Measurements from ENCODE around the gene RAD51B.

The RAD51B gene

DNA sequence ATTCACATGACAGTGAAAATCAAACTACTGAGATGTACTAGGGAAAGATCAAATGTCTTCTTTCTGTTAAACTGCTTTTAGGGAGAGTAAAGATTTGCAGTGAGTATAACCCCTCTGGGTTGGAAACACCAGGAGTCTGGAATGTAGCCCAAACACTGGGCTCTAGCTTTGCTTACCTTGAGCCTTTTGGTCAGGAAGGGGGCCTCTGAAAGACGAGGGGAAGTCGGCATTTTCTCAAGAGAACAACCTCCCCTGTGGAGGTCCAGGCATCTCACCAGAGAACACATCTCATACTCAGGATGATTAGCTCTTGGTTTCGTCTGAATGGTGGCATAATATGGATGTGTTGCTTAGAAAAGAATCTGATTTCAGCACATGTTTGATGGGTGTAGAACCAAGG is 804.2 kb downstream of the RAD51B start:
- no peak for DNase-seq (ENCODE audit: low read depth)

DNA sequence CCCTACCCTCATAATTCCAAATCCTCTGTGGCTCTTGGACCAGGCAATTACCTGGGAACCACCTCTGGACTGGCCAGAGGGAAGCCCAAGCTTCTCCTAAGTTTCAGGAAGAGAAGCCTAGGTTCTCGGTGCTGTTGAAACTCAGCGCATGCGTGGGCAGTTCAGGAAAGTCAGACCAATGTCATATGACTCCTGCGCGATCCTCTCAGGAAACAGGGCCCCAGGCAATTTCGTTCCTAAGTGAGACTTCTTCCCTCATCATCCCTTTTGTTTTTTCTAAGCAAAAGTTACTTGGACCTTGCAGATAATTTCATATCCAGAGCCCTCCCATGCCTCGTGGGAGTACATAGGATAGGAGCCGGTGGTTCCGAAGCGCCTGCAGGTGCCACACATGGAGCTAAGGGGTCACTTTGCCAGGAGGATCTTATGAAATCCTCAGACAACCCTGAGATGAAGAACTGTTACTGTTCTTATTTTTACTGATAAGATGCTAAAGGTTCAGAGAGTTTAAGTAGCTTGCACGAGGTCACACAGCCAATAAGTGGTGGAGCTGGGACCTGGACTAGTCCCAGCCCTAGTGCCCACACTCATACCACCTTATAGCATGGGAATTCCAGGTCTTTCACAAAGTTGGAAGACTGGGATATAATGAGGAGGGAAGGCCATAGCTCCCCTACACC is 805.1 kb downstream of the RAD51B start:
- DNase-seq (ENCODE audit: low read depth), result no peak

DNA sequence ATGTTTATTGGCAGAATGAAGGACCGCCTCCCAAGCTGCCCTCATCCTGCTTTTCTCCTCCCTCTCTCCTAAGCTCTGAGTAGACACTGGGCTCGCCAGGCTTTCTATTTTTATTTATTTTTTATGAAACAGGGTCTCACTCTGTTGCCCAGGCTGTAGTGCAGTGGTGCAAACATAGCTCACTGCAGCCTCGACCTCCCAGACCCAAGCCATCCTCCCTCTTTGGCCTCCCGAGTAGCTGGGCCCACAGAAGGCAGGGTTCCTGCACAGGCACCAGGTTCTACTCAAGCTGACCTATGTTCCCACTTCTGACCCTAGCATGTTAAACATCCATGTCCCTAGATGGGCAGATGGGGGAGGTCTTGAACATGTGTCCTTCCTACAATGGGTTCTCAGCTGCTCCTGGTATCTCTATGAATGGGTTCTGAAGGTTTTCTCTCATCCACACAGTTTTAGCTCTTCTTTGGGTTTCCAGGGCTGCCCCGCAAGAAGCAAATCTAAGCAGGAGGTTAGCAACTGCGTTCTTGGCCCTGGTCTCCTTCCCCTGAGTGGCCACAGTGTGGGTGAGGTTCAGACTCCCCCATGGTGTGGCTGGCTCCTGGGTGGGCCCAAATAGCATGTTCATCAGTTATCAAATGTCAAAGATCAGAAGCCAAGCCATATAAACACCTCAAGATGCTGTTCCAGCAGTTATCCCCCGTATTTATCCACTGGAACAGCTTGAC is 805.9 kb downstream of the RAD51B start:
- DNase-seq (ENCODE audit: low read depth), result no peak

DNA sequence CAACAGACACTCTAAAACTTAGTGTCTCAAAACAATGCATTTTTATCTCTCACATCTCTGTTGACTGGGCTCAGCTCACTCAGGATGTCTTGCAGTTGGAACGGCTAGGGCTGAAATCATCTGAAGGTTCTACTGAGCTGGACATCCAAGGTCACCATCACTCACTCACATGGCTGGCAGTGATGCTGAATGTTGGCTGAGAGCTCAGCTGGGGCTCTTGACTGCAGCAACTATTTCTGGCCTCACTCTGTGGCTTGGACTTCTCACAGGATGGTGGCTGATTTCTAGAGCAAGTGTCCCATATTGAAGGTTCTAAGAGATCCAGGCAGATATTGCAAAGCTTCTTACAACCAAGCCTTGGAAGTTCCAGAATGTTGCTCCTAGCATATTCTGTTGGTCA is 806.8 kb downstream of the RAD51B start:
- DNase-seq (ENCODE audit: low read depth), result no peak

DNA sequence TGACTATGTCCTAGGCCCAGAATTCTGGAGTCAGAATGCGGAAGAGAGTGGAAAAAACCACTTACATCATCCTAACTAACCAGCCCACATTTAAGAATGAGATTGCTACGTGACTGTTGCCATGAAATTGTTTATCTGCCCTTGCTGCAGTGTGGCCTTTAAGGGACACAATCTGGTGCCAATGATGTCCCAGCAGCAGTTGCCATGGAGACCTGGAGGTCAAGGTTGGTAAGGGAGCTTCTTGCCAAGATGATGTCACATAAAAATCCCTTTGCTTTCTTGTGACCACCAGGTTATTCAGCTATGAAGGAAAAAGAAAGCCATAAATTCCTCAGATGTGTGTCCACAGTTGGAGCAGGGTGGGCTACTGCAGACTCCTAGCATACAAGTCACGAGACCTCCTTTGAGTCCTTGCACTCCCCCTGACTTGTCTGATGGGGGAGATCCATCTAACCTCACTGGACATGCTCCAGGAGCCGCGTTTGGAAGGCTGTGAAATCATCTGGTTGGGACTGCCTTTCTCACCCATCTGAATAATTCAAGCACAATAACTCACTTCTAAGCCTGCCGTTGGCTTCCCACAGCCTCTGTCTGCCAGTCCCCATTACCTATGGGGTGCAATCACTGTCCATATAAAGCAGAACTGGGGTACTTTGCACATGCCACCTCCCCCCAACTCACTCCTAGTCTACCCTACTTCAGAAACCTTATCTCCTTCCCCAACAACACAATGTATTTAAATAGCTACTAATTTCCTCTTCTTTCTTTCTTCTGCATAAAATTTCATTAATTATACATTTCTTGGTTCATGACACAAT is 807.7 kb downstream of the RAD51B start:
- DNase-seq (ENCODE audit: low read depth), result no peak

DNA sequence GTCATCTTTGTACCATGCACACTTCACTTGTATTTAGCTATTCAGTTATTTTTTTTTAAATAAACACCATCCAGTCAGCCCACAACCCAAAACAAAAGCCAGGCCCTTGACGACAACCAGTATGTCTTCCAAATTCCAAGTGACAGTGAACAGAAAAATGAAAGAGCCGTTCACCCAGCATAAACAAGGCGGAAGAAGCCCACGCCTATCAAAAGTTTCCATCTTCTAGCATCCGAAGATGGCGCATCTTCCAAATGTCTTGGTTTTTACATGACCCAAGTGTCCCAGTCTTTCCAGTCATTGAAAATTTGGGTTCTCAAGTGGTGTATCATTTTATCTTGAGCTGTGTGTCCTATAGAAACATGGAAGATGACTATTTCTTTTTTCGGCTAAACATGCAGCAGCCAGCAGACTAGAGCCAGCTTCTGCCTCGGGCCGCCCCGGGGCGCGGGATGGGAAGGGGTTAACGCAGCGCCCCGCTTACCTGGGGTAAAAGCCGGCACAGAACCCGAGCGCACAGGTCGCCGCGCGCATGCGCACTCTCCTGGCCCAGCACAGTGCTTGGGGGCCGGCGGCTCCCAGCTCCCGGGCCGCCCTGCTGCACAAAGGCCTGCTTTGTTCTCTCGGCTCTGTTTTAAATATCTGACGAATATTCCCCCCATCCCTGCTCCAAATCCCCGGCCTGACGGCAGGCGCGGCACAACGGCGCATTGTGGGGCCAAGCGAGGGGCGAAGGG is 808.5 kb downstream of the RAD51B start:
- no peak for DNase-seq (ENCODE audit: low read depth)

DNA sequence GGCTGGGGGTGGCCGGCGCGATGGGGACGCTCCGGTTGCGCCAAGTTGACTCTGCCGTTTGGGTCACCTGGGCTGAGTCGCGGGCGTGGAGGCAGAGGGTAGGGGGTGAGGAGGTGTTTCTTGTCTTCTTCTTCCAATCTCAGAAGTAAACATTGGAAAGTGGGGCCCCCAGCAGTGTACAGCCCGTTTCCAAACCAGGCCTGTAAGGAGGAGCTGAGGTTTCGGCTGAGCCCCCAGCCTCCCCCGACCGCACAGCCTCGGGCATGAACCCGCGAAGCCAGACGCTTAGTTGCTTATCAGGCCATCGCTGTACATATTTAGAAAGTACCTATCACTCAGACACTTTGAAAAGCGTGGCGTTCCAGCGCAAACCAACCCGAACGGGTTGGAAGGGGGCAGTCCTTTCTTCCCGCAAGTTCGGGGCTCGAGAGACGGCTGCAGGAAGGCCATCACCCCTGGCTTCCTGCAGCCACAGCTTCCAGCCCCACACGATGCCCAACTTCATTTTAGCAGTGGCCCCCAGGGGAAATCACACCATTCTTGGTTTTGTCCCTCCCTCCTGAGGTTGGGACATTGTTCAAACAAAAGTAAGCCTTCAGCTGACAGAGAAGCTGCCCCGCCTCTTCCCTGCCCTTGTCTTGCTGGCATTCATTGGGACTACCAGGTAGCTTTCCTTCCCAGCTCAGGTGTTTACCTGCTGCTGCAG is 809.2 kb downstream of the RAD51B start:
- no peak for DNase-seq (ENCODE audit: low read depth)

DNA sequence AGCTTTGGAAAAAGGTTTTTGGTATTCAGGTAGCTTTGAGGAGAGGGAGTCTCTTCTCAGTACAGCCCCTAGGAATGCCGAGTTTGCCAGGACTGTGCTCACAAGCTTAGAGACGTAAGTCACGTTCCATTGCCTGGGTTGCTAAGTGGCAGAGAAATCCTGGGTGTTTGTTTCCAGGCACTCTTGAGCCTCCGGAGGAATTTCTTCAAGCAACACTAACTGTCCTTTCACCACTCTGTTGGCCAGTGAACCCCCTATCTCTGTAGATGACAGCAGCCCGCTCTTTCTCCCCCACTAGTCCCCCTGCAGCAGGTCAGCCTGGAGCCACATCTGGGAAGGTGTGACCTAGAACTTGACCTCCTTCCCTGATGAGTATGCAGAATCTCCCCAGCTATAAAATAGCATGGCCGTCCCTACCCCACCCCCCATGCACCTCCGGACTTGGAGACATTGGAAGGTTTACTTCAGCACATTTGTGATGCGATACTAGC is 810.5 kb downstream of the RAD51B start:
- DNase-seq (ENCODE audit: low read depth), result no peak

DNA sequence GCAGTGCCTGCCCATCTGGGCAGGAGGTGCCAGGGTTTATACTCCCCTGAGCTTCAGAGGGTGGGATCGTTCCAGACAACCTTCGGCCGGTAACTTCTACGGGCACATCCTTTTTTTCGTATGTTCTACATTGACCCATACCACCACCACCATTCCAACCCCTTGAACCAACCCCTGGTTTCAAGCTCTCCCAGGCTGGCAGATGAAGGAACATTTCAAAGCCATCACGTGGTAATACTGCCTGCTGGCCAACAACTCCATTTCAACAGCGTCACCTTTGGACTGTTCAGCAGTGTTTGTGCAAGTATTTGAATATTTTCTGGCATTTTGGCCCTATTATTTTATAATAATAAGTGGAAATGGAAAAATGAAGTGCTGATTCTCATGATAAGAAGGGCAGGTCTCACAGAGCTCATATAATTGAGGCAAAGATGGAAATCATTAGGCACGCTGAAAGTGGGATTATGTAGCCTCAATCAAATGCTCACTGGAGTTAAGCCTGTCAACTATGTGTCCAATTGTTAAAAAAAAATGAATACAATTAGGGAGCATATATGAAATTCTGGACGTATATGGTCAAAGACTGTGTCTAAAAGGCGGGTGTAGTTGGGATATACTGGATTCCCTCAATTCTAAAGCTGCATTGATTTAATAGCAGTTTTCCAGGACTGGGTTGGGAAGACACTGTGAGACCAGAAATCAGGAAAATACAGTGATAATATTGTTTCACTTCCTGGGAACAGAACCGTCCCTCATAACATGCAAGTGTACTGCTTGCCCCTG is 811.2 kb downstream of the RAD51B start:
- no peak for DNase-seq (ENCODE audit: low read depth)

DNA sequence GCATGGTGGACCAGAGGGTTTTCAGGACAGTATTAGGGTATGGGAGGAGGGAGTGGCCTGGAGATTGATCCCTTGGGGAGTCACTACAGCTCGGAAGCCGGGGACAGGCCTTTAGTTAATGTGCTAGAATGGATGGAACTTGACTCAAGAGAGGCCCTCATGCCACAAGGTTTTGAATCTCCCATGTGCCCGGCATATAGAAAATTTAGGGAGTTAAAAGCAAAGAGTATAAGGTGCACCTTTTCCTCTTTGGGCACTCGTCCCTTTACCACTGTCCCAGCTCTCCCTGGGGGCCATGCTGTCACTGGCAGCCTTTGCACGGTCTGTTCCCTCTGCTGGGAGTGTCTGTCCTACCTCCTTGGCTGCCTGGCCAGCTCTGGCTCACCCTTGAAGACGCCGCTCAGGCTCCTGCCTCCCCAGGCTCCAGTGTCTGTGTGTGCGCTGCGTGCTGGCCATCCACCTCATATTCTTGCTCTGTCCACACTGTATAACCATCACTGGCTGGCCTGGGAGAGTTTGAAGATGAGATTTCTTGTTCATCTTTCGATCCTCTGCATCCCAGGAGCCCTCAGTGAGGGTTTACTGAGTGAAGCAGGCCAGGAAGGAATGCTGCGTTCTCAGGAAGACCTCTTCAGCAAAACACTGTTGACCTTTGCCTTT is 811.9 kb downstream of the RAD51B start:
- no peak for DNase-seq (ENCODE audit: low read depth)

DNA sequence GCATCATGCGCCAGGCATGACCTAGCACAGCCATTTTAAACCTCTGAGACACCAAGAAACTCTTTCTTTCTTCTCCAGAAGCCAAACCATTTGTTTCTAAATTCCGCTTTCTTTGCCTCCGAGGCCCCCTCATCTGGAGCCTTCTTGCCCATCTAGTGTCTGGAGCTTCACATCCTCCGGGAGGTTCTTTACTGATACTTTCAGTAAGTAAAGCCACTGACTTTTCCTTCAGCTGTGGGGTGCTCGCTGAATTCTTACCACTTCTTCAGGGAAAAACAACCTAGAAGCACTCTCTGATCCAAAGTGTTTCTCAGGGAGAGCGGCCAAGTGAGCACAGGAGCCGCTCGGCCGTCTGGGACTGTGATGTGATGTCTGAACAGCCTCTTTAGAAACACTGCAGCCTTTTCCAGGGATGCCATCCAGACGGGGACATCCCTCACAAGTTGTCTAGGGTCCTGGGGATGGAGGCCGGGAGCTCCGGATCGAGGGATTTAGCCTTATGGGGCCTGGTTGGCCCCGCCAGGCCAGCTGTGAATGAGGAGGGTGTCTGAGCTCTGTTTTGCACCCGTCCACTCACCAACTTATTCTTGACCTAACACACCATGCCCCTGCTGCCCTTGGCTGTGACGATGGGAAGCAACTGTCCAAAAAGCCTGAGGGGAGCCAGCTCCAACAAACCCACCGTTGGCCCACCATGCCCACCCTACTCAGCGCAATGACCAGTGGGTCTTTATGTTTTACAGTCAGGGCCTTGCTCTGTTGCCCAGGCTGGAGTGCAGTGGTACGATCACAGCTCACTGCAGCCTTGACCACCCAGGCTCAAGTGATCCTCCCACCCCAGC is 812.7 kb downstream of the RAD51B start:
- DNase-seq (ENCODE audit: low read depth), result no peak

DNA sequence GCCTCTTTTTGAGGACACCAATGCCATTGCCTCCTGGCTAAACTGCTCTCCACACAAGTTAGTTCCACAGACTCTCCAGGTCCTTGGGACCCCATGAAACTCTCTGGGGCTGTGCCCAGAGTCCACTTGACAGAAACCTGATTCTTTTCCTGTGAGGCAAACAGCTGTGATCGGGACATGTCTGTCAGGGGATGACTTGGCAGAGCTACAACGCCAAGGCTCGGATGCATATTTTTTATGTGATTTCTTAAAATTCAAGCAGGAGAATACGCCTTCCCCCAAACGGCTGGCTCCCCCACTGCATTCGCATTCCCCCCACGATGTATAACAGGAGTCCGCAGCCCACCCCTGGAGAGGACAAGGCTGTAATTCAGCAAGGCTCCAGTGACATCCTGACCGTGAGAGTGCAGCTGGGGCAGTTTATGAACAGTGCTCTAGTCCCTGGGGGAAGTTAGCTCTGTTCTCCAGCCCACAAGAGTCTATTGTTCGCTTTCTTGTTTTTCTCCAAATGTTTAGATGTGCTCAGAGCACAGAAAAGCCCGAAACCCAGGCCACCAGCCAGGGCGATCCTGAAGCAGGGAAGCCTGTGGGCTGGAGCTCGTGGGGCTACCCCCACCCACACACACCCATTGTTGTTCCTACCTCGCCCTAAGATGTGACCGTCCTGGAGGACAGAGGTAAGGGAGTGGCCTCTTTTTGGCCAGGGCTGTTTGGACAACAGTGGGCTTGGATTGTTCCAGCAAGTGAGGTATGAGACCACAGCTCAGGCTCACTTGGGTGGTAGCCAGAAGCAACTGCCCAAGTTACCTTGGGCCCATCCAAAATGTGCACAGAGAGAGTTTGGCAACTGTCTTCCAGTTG is 813.8 kb downstream of the RAD51B start:
- no peak for DNase-seq (ENCODE audit: low read depth)

DNA sequence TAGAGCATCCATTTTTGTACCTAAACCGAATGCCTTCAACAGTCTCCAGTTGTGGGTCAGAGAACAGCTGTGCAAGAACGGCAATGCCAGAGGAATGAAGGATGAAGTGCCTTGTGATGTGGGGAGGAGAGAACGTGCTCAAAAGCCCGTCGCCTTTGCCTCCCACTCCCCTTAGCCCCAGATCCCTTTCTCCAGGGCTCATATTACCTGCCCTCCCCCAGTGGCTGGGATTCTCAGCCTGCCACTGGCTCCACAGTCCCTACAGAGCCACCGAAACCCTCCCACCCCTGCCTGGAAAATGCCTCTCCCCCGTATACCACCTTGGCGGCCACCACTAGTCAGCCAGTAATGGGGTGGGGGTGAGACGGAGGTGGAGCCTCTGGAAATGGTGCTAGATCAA is 814.8 kb downstream of the RAD51B start:
- DNase-seq (ENCODE audit: low read depth), result no peak

DNA sequence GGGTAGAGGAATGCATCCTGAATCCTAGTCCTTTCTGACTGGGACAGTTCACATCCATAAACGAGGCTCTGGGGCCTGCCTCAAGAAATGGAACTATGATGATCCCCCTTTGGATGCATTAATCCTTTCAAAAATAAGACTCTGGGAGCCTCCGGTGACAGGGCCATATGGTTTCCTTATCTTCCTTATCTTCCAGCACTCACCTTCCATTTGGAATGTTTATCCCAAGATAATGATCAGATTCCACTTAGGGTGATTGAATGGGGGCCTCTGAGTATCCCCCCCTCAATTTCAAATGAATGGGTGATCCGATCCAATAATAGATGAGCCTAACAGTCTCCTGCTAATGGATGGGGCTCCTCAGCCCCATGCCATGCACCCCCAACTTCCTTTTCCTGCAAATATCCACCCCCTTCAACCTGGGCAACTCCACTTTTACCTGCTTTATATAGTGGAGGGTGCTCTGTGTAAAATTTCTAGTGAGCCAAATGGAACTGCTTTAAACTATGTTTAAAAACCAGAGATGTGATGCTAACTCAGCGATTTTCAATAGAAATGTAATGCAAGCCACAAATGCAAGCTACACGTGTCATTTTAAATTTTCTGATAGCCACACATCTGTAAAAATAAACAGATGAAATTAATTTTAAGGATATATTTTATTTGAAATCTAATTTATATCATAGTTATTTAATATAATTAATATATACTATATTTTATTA is 815.5 kb downstream of the RAD51B start:
- no peak for DNase-seq (ENCODE audit: low read depth)

DNA sequence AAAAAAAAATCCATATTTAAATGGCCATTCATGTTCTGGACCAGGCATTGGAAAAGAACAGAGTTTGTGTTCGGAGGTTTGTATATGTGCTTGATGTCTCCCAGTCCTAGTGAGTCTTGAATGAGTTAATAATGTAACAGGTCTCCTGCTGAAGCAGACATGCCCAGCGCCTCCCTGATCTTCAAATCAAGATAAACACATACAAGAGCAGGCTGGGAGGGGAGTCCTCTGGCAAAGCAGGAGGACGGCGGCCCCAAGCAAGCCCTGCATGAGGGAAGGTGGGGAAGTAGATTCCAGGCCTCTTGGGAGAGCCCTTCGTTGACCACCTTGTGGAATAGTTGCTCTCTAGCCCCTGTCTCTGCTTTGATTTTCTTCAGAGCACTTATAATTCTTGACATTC is 817.0 kb downstream of the RAD51B start:
- DNase-seq (ENCODE audit: low read depth), result no peak

DNA sequence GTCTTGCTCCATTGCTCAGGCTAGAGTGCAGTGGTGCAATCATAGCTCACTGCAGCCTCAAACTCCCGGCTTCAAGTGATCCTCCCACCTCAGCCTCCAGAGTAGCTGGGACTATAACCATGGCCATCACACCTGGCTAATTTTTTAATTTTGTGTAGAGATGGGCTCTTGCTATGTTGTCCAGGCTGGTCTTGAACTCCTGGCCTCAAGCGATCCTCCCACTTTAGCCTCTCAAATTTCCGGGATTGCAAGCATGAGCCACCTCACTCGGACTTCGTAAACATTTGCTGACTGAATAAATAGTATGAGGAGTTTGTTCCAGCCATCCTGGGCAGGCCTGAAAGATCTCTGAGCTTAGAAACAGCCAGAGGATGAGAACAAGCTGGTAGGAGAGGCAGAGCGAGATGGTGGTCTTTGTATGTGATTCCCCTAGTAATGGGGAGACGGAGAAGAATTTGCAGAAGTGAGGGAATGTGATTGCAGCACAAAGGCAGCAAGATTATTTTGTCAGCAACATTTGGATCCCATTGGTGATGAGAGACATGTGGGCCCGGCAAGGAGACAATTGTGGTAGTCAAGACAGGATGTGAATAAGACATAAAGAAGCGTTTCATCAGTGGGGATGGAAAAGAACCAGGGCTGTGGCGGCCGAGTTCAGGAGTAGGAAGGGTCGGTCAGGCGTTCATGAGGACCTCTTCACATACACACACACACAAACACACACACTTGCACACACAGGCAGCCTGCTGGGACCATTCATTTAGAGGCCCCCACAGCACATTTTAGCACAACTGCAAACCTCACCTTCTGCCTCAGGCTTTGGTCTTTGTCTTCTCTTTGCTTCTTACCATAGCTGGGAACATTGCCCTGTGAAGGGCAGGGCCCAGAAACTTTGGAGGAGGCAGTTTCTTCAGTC is 817.8 kb downstream of the RAD51B start:
- no peak for DNase-seq (ENCODE audit: low read depth)
